NCI-H2227 treated with DMSO at 0.1 percent for 48 hours (cell line): ENCODE data around the gene PHTF2.

Experiments
- DNase-seq: peaks from one replicate; lab custom pipeline; 2025; lab: John Stamatoyannopoulos, UW

The PHTF2 gene

GRCh38 chr7:77931841-77932240 lies 133.3 kb downstream of the PHTF2 start:
- no peak for DNase-seq

DNA sequence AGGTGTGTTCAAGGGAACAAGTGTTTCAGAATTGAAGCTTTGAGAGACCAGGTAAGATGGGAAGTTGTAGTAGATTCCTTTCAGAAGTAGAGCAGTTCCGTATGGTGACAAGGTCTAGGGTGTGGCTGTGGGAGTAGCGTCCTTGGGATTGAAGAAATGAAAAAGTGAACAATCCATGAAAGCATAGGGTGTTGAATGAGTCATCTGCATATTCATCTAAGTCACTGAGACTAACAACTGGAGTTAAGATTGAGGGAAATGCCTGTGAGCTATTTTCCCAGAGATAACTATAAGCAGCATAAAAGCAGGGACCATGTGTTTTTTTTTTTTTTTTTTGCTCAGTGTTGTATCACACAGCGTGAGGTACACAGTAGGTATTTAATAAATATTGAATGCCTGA lies 134.8 kb downstream of the PHTF2 start:
- DNase-seq: no peak

DNA sequence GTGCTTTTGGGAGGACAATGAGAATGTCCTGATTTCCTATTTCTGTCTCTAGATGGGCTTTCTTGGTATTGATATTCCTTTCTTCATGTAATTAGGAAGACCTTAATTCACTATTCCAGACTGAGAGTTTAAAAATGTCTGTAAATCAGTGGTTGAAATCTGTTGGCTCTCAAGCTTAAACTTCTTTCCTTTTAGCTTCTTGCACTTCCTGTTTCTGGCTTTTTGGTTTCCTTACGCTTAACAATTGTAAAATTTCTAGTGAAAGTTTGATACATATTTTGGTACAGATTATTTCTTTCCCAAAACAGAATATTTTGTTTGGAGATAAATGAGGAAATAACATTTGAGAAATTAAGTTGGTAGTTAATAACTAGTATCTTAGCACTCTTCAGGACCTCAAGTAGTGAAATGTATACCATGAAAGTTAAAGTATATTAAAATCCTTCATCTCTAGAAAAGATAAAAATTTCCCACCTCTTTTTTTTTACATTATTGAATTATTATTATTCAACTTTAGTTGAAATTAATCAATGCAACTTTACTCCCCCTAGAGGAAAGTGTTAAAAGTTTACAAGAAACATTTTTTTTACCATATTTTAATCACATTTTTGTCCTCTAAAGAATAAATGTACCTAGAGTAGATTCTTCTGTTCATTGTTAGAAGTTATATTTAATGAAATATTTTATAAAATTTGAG lies 137.2 kb downstream of the PHTF2 start:
- no peak for DNase-seq

GRCh38 chr7:77940647-77941046 lies 142.1 kb downstream of the PHTF2 start:
- DNase-seq: peak; percentile 66

- DNase-seq: no peak
Observed at GRCh38 chr7:77942431-77942830, 143.9 kb downstream of the PHTF2 start.

- no peak for DNase-seq
Observed at GRCh38 chr7:77944183-77945182, 145.9 kb downstream of the PHTF2 start.

DNA sequence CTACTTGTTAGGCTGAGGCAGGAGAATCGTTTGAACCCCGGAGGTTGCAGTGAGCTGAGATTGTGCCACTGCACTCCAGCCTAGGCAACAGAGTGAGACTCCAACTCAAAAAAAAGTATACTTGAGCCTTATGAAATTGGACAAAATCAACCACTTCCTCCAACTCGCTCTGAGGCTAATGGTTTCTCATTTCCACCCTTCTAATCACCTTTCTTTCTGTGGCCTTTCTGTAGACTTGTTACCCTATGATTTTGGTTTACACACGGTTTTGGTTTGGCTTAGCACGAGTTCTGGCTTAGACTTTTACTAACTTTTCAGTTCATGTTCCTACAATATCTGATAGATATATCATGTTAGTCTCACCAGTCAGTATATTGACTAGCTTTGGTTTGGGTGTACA lies 152.0 kb downstream of the PHTF2 start:
- no peak for DNase-seq

DNA sequence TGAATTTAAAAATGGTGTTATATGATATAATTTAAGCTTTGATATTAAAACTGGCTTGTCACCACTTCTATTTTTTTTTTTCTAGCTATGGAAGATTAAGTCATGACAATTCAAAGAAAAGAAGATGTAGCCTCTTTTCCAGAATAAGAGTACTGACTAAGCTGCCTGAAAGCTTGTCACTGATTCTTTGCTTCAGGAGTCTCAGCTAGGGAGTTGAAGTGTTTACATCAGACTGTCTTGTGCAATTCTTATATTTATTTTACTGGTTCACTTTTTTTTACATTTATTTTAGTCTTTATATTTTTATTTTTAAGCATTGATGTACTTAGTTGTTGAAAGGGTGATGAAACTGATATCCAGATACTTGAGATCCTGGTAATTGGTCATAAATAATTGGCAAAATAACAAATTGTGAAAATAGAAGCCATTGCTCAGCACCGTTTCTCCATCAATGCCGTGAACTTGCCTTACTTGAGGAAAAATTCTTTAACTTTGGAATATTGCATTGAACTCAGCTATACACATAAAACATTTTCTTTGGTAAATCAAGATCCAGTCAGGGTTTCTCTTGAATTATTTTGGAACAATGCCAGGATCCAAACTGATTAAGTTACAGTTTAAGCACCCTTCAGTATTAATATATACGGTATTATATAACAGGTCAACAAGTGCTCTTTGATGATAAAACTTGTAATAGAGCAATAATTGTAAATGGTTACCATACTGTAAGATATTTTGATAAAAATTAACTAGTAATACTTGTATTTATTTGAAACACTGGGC lies 156.4 kb downstream of the PHTF2 start:
- no peak for DNase-seq

GRCh38 chr7:77958436-77958835 lies 159.9 kb downstream of the PHTF2 start:
- no peak for DNase-seq

DNA sequence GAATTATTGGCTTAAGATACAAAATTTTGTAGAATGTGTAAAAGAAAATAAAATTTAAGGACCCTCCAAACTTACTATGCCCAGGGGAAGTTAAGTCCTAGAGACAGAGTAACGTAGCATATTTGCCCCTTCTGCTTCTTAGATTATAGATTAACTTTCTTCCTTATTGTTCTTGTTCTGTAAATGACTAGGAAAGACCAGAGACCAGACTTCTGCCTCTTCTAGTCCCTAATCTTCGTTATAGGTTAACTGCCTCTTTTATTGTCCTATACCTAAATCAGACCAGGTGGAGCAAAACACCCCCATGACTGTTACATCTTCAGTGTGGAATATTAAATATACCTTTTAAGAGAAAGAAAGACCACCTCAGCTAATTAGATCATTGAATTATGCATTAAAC lies 160.5 kb downstream of the PHTF2 start:
- DNase-seq: no peak

- DNase-seq: no peak
Observed at GRCh38 chr7:77960336-77960735, 161.8 kb downstream of the PHTF2 start.

GRCh38 chr7:77967429-77967828 lies 168.9 kb downstream of the PHTF2 start:
- no peak for DNase-seq

GRCh38 chr7:77971726-77972125 lies 173.2 kb downstream of the PHTF2 start:
- DNase-seq: no peak

GRCh38 chr7:77975672-77976480 lies 177.3 kb downstream of the PHTF2 start:
- DNase-seq: no peak

GRCh38 chr7:77979219-77979618 lies 180.6 kb downstream of the PHTF2 start:
- DNase-seq: no peak

DNA sequence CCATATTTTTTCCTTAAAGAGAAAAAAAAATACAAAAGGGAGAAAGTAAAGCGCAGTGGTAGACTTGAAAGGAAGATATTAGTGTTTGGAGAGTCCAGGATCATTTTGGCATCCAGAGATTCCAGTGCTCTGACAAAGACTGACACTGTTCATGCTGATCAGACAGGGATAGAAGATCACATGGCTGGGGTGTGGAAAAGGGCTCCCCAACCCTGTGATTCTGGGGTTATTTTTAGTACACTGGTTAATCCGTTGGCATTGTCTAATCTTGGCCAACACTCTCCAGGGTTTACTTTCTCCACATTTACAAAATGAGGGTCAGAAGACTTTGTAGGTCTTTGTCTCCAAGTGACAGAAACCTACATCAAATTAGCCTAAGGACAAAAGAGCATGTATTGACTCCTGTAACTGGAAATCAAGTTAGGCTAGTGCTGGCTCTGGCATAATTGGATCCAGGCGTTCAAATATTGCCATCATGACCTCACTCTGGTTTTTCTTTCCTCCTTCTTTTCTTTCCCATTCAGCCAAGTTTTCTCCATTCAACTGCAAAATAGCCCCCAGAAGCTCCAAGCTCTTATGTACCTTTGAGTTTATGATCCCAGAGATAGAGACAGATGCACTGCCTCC lies 181.6 kb downstream of the PHTF2 start:
- DNase-seq: no peak

GRCh38 chr7:77982926-77983550 lies 184.5 kb downstream of the PHTF2 start:
- no peak for DNase-seq

DNA sequence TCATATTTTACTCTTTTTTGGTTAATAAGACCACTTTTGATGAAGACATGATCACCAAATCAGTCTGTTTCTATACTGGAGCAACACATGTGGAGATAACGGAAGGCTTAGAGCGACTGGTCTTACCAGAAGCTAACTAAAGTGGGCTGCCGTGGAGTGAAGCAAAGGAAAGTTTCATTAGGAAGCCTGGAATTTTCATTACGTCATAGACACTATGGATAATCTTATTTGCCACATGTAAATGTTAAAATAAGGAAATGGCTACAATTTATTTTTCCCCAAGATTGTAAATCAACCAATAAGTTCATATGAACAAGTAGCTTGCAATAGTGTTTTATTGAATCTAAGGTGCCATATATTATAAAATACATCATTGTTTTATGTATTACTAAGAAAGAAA lies 185.4 kb downstream of the PHTF2 start:
- DNase-seq: no peak

DNA sequence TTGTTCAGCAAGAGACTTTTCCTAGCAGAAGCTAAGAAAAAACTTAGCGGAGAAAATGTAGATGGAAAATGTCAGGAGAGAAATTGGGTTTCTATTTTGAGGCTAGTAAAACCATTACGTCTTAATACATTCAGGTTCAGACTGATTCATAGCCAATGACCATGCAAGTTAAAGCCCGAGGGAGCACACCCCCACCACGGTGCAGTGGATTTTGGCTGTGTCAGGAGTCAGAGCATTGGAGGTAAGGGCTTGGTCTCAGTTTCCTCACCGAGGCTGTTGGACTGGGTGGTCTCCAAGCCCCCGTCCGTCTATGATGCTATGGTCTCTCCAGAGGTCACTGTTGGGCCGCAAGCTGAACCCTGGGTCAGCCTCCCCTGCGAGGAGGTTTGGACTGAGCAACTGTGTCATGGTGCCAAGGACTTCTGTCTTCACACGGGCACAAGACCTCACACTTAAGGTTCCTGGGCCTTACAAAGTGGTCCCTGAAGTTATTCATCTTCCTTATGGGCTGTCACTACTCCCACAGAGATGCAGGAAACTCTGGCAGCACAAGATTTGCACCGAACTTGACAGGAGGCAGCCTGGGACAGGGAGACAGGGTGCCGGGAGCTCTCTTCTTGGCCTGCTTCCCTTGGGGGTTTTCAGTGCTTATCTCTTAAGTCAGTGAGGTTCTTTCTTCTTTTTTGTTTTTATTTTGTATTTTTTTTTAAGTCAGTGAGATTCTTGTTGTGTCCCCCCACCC lies 186.8 kb downstream of the PHTF2 start:
- DNase-seq: no peak

DNA sequence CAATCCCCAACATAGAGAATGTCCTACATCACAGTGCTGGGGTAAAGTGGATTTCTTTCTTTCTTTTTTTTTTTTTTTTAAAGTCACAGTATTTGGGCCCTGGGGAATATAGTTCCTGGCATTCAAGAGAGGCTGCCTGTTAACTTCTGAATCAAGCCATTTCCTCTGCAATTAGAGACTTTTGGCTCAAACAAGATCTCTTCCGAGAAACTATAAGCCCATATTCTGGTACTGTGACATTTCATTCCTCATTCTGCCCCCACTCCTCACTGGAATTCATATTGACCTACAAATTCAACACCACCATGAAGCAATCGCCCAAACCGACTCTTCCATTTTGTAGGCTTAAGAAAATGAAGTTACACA lies 187.4 kb downstream of the PHTF2 start:
- no peak for DNase-seq
